RWPE2 (cell line): ENCODE measurements around the gene FAF1.

Experiments used
- ATAC-seq: fragments of 200-7000 bp; cut with Tn5 transposase; 3 replicates; pipeline ENCODE4 v1.9.1; 2021; ENCODE audit warnings: low read depth
- DNase-seq: peaks from one replicate; pipeline ENCODE4 v3.0.0-alpha.2; 2020; ENCODE audit warnings: low spot score
- H3K27ac ChIP-seq: fragments of 450-650 bp; 2 replicates; pipeline ENCODE4 v1.5.1; 2017; ENCODE audit warnings: mild to moderate bottlenecking; ENCODE audit not compliant: poor library complexity, severe bottlenecking
- H3K27me3 ChIP-seq: fragments of 250-450 bp; sonication (Bioruptor Pico); 2 replicates; pipeline ENCODE4 v1.5.1; 2021; ENCODE audit warnings: mild to moderate bottlenecking, moderate library complexity; ENCODE audit not compliant: insufficient read depth, poor library complexity, severe bottlenecking
- H3K36me3 ChIP-seq: fragments of 250-450 bp; sonication (Bioruptor Pico); 2 replicates; pipeline ENCODE4 v1.5.1; 2020; ENCODE audit warnings: low read depth, mild to moderate bottlenecking, moderate library complexity
- H3K4me1 ChIP-seq: fragments of 250-450 bp; sonication (Bioruptor Pico); 2 replicates; pipeline ENCODE4 v1.5.1; 2021; ENCODE audit warnings: mild to moderate bottlenecking, moderate library complexity; ENCODE audit not compliant: insufficient read depth, poor library complexity, severe bottlenecking
- H3K4me3 ChIP-seq: fragments of 250-450 bp; sonication (Bioruptor Pico); 2 replicates; pipeline ENCODE4 v1.5.1; 2021; ENCODE audit warnings: mild to moderate bottlenecking, moderate library complexity; ENCODE audit not compliant: severe bottlenecking
- H3K9me3 ChIP-seq: fragments of 250-450 bp; sonication (Bioruptor Pico); 2 replicates; pipeline ENCODE4 v1.5.1; 2021; ENCODE audit warnings: mild to moderate bottlenecking, moderate library complexity; ENCODE audit not compliant: severe bottlenecking
- CTCF ChIP-seq: fragments of 450-650 bp; IDR thresholded peaks from one replicate; pipeline ENCODE4 v1.5.1; 2017; ENCODE audit warnings: mild to moderate bottlenecking, moderate library complexity; ENCODE audit not compliant: poor library complexity, severe bottlenecking

FAF1 gene

GRCh38 chr1:50422675-50422945, 537.5 kb downstream of the FAF1 start:
- ATAC-seq (no peak), DNase-seq (no peak)
- no peaks in the 10 kb centered on the region for H3K4me1 ChIP-seq
- no peaks in the 10 kb centered on the region for H3K9me3 ChIP-seq
- H3K27me3 ChIP-seq, result peaks cover 98% of the 10 kb centered on the region
- H3K27ac ChIP-seq, result no peak overlapping the region
- no peaks in the 10 kb centered on the region for H3K36me3 ChIP-seq
- no peak for TF ChIP-seq CTCF
- no peak overlapping the region for H3K4me3 ChIP-seq

- Histone ChIP-seq H3K4me1 (no peaks in the 10 kb centered on the region), H3K27me3 (peaks cover 98% of the 10 kb centered on the region), H3K9me3 (no peaks in the 10 kb centered on the region), H3K27ac (no peak overlapping the region), H3K36me3 (no peaks in the 10 kb centered on the region), H3K4me3 (no peak overlapping the region)
- ATAC-seq (no peak), DNase-seq (no peak)
- TF ChIP-seq CTCF, result no peak
These were observed 538.0 kb downstream of the FAF1 start for GRCh38 chr1:50421768-50422674.

- no peak overlapping the region for H3K27ac ChIP-seq
- no peaks in the 10 kb centered on the region for H3K9me3 ChIP-seq
- peaks cover 98% of the 10 kb centered on the region for H3K27me3 ChIP-seq
- no peaks in the 10 kb centered on the region for H3K36me3 ChIP-seq
- DNase-seq (no peak), ATAC-seq (no peak)
- H3K4me1 ChIP-seq, result no peaks in the 10 kb centered on the region
- no peak for TF ChIP-seq CTCF
- no peak overlapping the region for H3K4me3 ChIP-seq
These were observed 538.7 kb downstream of the FAF1 start for GRCh38 chr1:50421366-50421748.

GRCh38 chr1:50420689-50421365, 539.2 kb downstream of the FAF1 start:
- H3K27me3 ChIP-seq, result peaks cover 98% of the 10 kb centered on the region
- H3K4me3 ChIP-seq, result no peak overlapping the region
- no peak for DNase-seq
- no peaks in the 10 kb centered on the region for H3K36me3 ChIP-seq
- ATAC-seq, result no peak
- no peak for TF ChIP-seq CTCF
- no peak overlapping the region for H3K27ac ChIP-seq
- H3K9me3 ChIP-seq, result no peaks in the 10 kb centered on the region
- no peaks in the 10 kb centered on the region for H3K4me1 ChIP-seq
